T follicular helper cell (primary cell): ENCODE results near the gene DUOXA1.
"Not testable (repeated sequence)": the region's sequence is repeated elsewhere in the genome, so short reads cannot be mapped to it uniquely, and the experiment has no call there.

Source experiments
- DNase-seq: peaks from one replicate; pipeline ENCODE4 v3.0.0-alpha.2; 2020; ENCODE audit warnings: low read depth

Gene DUOXA1

GRCh38 chr15:45150997-45151396 lies 21.3 kb upstream of the DUOXA1 start:
- DNase-seq = no peak

- DNase-seq = no peak
These were observed 20.8 kb upstream of the DUOXA1 start for GRCh38 chr15:45150481-45150880.

GRCh38 chr15:45149060-45149459 lies 19.4 kb upstream of the DUOXA1 start:
- DNase-seq = no peak

GRCh38 chr15:45148076-45149059 lies 18.7 kb upstream of the DUOXA1 start:
- no peak for DNase-seq

- no peak for DNase-seq
These were observed 17.9 kb upstream of the DUOXA1 start for GRCh38 chr15:45147606-45148005.

- DNase-seq = no peak
These were observed 16.7 kb upstream of the DUOXA1 start for GRCh38 chr15:45146405-45146804.

GRCh38 chr15:45144775-45145174 lies 15.1 kb upstream of the DUOXA1 start:
- DNase-seq = no peak

GRCh38 chr15:45143946-45144345 lies 14.3 kb upstream of the DUOXA1 start:
- DNase-seq = no peak

- no peak for DNase-seq
These were observed 13.4 kb upstream of the DUOXA1 start for GRCh38 chr15:45143056-45143455.

- DNase-seq = no peak
These were observed 11.7 kb upstream of the DUOXA1 start for GRCh38 chr15:45141386-45141785.

GRCh38 chr15:45140557-45141250 lies 11.0 kb upstream of the DUOXA1 start:
- DNase-seq = no peak

- no peak for DNase-seq
These were observed 10.1 kb upstream of the DUOXA1 start for GRCh38 chr15:45139770-45140169.

GRCh38 chr15:45138814-45139765 lies 9.4 kb upstream of the DUOXA1 start:
- no peak for DNase-seq

GRCh38 chr15:45137703-45138102 lies 8.0 kb upstream of the DUOXA1 start:
- no peak for DNase-seq

GRCh38 chr15:45136378-45136764 lies 6.7 kb upstream of the DUOXA1 start:
- no peak for DNase-seq

- DNase-seq = not testable (repeated sequence)
These were observed 6.2 kb upstream of the DUOXA1 start for GRCh38 chr15:45135705-45136377.

- DNase-seq = no peak
These were observed 5.3 kb upstream of the DUOXA1 start for GRCh38 chr15:45134682-45135604.

GRCh38 chr15:45134046-45134445 lies 4.4 kb upstream of the DUOXA1 start:
- DNase-seq = no peak

- DNase-seq = no peak
These were observed 3.9 kb upstream of the DUOXA1 start for GRCh38 chr15:45133561-45133920.

- no peak for DNase-seq
These were observed 3.3 kb upstream of the DUOXA1 start for GRCh38 chr15:45132844-45133560.
